Activated naive CD8-positive, alpha-beta T cell (primary cell): Measurements from ENCODE around the gene SHC1.

ENCODE experiments used
- H3K27ac Mint-ChIP-seq: one replicate; pipeline ENCODE4 v1.8.0; 2021; ENCODE audit warnings: mixed read lengths
- H3K27me3 Mint-ChIP-seq: one replicate; pipeline ENCODE4 v1.8.0; 2021; ENCODE audit warnings: mixed read lengths
- H3K36me3 Mint-ChIP-seq: one replicate; pipeline ENCODE4 v1.8.0; 2021; ENCODE audit warnings: mixed read lengths
- H3K4me1 Mint-ChIP-seq: one replicate; pipeline ENCODE4 v1.8.0; 2021; ENCODE audit warnings: low read depth, mixed read lengths
- H3K4me3 Mint-ChIP-seq: one replicate; pipeline ENCODE4 v1.8.0; 2021; ENCODE audit warnings: mild to moderate bottlenecking, mixed read lengths
- H3K9me3 Mint-ChIP-seq: one replicate; pipeline ENCODE4 v1.8.0; 2021; ENCODE audit warnings: low read depth, mixed read lengths

Gene SHC1

DNA sequence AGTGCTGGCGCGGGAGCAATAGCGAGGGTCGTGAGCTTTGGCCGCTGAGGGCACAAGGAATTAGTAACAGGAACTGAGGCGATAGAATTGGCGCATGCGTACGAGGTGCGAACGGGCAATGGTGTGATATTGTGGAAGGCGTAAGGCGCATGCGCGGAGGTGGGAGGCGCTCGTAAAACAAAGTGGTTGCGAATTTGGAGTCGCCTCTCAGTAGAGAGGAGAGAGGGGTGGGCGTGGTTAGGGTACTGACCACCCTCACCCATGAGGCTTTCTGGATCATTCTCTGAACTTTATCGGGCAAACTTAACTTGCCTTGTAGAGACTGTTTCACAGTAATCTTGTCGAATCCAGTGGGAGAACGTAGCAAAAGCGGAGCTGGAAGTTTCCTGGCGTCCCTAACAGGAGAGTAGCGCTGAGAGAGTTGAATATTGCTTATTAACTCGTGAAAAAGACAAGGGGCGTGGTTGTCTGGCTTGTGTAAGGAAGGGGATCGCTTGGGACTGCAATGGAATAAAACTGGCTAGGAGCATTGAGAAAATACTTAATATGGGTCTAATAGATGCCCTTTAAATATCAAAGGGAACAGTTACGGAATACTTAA lies 4.4 kb upstream of the SHC1 start:
- no peak overlapping the region for H3K27ac Mint-ChIP-seq
- no peaks in the 10 kb centered on the region for H3K9me3 Mint-ChIP-seq
- H3K27me3 Mint-ChIP-seq: no peaks in the 10 kb centered on the region
- peaks cover 23% of the 10 kb centered on the region for H3K4me1 Mint-ChIP-seq
- no peak overlapping the region for H3K4me3 Mint-ChIP-seq
- peaks cover 5% of the 10 kb centered on the region for H3K36me3 Mint-ChIP-seq

DNA sequence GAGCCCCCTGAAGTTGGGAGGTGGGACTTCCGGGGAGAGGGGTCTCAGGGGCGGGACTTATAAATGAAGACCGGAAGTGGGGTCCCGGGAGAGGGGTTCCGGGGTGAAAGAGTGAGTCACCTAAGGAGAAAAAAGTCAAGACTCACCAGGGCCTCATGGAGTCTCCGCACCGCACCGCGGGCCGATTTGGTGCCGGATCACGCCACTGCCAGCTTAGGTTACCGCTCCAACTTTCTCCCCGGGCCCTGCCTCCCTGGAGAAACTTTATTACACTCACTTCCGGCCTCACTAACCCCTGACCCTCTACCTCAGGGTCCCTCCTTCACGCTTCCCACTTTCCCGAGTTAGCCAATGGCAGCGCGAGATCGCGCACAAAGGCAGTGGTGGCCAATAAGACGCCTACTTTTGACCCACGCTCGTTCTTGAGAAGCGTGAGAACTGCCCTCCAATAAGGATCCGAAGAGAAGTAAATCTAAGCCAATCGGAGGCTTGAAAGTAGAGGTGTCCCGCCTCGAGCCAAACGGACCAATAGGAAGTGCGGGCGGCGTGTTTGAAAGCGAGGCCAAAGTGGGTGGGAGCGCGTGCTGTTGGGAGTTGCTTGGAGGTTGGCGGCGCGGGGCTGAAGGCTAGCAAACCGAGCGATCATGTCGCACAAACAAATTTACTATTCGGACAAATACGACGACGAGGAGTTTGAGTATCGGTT lies 3.7 kb upstream of the SHC1 start, which contains the start of gene CKS1B:
CKS1B (plus strand) TSS at position 580 of the 706 bp plus-strand sequence; CDS start at position 645, 65 bp downstream.
- H3K9me3 Mint-ChIP-seq: no peaks in the 10 kb centered on the region
- H3K27me3 Mint-ChIP-seq: no peaks in the 10 kb centered on the region
- H3K4me3 Mint-ChIP-seq: no peak within 1 kb of the TSS
- H3K27ac Mint-ChIP-seq: no peak within 1 kb of the TSS
- peaks cover 2% of the 10 kb centered on the region for H3K36me3 Mint-ChIP-seq
- peaks cover 27% of the 10 kb centered on the region for H3K4me1 Mint-ChIP-seq

DNA sequence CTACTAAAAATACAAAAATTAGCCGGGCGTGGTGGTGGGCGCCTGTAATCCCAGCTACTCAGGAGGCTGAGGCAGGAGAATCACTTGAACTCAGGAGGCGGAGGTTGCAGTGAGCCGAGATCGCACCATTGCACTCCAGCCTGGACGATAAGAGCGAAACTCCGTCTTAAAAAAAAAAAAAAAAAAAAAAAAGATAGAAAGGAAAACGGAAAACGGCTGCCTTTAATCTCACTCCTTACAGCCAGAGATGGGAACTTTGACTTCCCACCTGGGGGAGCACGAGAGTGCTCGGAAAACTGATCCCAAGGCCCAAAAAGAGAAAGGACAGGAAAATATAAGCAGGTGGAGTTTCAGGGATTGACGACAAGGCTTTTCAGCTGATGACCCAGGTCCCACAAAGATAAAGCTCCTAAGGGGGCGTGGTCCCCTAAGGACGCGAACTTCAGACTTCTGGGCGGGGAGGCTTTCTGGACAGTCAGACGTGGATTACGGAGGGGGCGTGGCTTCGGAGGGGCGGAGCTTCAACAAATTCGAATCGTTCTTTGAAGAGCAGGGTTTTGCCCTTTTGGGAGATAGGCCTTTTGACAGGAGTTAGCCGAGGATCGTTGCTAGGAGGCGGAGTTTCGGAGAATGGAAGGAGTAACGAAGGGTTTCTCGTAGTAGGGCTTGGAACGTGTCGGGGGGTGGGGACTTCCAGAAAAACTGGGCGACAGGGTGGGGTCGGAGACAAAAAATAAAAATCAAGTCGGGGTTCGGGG lies 3.0 kb upstream of the SHC1 start:
- Mint-ChIP-seq H3K27ac (no peak overlapping the region), H3K4me3 (no peak overlapping the region), H3K9me3 (no peaks in the 10 kb centered on the region), H3K27me3 (no peaks in the 10 kb centered on the region), H3K4me1 (peaks cover 29% of the 10 kb centered on the region), H3K36me3 (peaks cover 2% of the 10 kb centered on the region)

DNA sequence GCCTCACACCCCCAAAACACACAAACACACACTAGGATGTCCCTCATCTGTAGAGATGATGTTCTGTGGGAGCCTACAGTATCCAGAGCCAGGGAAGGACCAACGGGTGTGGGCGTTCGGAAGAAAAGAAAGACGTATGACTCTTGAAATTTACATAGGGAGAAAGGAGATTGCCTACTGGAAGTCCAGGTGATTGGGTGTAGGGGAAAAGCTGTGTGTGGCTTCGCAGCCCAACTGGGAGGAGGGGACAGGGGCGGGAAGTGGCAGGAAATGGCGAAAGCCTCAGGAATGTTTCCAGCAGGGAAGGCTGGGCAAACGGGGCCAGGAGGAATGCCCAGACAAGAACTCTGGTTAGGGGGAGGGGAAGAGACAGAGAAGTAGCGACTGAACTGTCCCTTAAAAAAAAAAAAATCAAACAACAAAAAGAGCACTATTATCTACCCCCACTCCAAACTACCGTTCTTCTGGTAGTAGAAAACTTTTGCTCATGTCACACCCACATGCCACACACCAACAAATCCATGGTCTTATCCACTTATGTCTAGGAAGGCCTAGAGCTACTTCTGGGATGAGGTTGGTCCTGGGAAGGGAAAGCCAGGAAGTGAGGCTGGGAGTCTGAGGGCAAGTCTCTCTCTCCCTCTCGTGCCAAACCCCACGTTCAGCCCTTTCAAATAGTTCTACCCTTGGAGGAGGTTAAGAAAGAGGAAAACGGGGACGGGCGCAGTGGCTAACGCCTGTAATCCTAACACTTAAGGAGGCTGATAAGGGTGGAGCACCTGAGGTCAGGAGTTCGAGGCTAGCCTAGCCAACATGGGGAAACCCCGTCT lies 2.2 kb upstream of the SHC1 start:
- Mint-ChIP-seq H3K27ac (peak overlapping the region; percentile 83), H3K36me3 (peaks cover 2% of the 10 kb centered on the region), H3K9me3 (no peaks in the 10 kb centered on the region), H3K4me1 (peaks cover 29% of the 10 kb centered on the region), H3K4me3 (no peak overlapping the region), H3K27me3 (no peaks in the 10 kb centered on the region)

DNA sequence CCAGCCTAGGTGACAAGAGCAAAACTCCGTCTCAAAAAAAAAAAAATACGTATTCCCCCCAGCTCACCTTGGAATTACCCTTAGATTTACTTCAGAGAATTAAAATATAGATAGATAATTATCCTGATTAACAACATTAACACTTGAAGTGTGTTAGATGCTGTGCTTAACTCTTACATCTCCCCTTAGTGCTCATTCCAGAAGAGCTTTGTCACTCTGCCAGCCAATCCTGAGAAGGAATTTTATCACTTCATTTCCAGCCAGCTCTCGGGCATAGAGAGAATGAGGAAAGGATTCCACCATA lies 1.6 kb upstream of the SHC1 start:
- Mint-ChIP-seq H3K4me1 (peaks cover 29% of the 10 kb centered on the region), H3K27me3 (no peaks in the 10 kb centered on the region), H3K27ac (peak overlapping the region; percentile 83), H3K36me3 (peaks cover 2% of the 10 kb centered on the region), H3K4me3 (no peak overlapping the region), H3K9me3 (no peaks in the 10 kb centered on the region)

DNA sequence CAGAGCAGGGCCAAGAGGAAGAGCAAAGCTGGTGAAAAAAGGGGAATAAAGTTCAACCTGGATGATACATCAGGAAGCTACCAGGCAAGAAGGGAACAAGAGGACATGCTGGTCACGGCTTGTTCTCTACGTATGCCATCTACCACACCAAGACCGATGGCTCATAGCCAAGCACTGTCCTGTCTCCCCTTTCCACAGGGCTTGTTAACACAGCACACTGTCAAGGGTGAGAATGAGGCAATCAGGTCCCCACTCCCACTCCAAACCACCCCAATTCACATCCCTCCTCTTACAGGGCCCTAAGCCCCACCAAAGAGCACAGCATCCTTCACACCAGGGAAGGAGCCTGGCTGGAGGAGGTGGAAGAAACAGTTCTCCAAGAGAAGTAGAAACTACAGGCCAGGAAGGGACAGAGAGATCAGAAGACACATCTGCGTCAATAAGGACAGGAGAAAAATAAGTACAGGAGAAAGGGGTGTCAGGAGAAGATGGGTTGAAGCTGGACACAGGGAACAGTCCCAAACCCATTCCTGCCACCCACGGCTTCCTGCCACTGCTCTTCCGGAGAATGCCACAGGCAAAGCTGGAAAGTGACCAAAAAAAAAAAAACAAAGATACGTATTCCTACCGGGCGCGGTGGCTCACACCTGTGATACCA lies 923 bp upstream of the SHC1 start:
- peaks cover 2% of the 10 kb centered on the region for H3K36me3 Mint-ChIP-seq
- no peaks in the 10 kb centered on the region for H3K9me3 Mint-ChIP-seq

DNA sequence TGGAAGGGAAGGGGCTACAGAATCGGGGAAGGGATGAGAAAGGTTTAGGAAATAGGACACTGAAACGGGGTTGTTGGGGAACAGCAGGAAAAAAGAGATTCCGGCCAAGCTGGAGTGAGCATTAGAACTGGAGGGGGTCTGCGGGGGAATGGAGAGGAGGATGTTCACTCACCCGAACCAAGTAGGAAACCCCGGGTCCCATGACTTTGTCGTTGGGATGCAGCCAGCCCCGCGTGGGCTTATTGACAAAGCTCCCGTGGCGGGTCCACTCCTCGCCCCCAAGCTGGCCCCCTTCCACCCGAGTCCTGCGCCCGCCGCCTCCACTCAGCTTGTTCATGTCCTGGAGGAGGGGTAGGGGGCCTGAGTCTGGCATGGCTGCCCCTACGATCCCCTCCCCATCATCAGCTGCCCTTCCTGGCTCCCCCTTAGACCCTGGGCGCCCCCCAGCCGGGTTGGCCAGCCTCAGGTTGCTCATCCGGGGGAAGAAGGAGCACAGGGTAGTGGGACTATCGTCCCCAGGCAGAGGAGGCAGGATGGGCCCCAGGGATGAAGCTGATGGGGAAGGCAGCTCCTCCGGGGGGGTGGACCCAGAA lies 591 bp downstream of the SHC1 start:
- Mint-ChIP-seq H3K4me1 (peaks cover 29% of the 10 kb centered on the region), H3K27me3 (no peaks in the 10 kb centered on the region), H3K9me3 (no peaks in the 10 kb centered on the region), H3K36me3 (peaks cover 2% of the 10 kb centered on the region), H3K27ac (peak overlapping the region; percentile 54), H3K4me3 (no peak overlapping the region)

More for the DNA sequence above, 923 bp upstream of the SHC1 start:
- Mint-ChIP-seq H3K27me3 (no peaks in the 10 kb centered on the region), H3K4me1 (peaks cover 29% of the 10 kb centered on the region), H3K27ac (peak overlapping the region; percentile 52), H3K4me3 (peak overlapping the region; percentile 4)

DNA sequence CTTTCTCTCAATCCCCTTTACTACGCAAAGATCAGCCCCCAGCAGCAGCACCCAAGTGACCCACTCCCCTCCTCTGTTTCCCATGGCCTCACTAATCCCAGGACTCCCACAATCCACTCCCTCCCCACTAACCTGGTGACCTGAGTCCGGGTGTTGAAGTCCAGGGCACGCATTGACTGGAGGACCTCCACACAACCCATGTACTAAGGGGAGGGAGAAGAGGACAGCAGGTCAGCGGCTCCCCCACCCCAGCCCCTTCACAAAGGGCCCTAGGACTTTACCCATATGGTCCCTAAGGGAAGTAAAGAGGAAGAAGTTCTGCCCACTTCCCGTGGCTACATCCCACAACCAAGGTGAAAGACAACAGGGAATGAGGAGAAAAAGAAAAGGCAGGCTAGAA lies 1.3 kb downstream of the SHC1 start:
- peak overlapping the region; percentile 54 for H3K27ac Mint-ChIP-seq
- H3K9me3 Mint-ChIP-seq: no peaks in the 10 kb centered on the region
- no peaks in the 10 kb centered on the region for H3K27me3 Mint-ChIP-seq
- peaks cover 32% of the 10 kb centered on the region for H3K4me1 Mint-ChIP-seq
- peaks cover 2% of the 10 kb centered on the region for H3K36me3 Mint-ChIP-seq
- no peak overlapping the region for H3K4me3 Mint-ChIP-seq

DNA sequence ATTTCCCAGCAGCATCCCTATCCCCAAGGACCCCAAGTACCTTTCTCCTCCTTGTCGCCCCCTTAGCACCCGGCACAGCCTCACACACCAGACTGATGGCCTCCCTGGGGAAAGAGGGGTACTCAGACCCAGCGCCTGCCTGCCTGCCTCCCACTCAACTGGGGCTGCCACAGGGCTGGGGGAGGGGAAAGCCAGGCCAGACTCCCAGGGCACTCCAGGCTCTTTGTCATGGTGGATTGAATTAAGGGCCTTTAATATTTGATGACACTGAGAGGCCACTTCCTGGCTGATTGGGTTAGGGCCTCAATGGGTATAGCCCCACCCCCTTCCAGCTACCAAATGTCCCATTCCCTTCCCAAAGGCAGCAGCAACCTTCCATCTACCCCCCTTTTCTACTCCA lies 1.8 kb downstream of the SHC1 start:
- Mint-ChIP-seq H3K4me3 (no peak overlapping the region), H3K27ac (peak overlapping the region; percentile 54), H3K27me3 (no peaks in the 10 kb centered on the region), H3K36me3 (peaks cover 2% of the 10 kb centered on the region), H3K4me1 (peaks cover 34% of the 10 kb centered on the region), H3K9me3 (no peaks in the 10 kb centered on the region)

DNA sequence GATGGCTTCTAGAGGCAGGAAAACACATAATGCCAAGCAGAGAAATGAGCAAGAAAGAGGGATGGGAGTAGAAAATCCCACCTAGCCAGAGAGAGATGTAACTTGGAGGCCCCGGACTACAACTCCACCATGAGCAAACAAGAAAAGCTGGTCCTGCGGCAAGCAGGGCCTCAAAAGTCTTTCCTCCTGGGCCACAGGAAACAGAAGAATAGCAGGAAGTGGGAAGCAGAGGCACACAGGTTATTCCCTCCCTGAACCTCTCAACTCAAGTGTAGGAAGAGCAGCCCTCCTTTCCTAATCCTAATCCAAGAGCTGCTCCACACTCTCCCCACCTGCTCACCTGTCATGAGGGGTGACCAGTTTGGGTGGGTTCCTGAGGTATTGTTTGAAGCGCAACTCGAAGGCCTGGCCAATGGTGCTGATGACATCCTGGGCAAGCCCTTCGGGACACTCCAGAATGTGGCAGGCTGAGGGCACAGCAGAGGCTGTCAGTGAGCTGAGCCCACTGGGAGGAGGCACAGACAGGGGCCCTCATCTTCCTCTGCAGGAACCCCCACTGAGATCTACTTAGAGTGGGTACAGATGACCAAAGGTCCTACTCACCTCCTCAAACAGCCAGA lies 3.1 kb downstream of the SHC1 start:
- Mint-ChIP-seq H3K4me3 (no peak overlapping the region), H3K27ac (no peak overlapping the region), H3K36me3 (peaks cover 2% of the 10 kb centered on the region), H3K9me3 (no peaks in the 10 kb centered on the region), H3K4me1 (peaks cover 36% of the 10 kb centered on the region), H3K27me3 (no peaks in the 10 kb centered on the region)

DNA sequence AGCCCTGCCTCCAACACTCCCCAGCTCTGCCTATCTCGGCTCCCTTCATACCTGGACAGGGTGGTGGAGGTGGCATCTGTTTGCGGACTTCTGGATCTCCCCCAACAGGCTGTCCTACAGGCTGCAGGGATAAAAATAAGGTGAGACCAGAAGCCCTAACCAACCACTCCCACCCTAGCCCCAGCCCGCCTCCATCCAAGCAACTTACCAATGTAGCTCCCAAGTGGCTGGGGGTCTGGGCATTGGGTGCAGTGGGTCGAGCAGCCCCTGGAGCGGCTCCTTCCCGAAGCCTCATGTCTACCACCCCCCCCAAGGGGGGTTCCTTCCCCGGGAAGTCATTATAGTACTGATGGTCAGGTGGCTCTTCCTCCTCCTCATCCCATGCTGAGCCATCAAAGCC lies 4.4 kb downstream of the SHC1 start:
- Mint-ChIP-seq H3K27me3 (no peaks in the 10 kb centered on the region), H3K36me3 (no peaks in the 10 kb centered on the region)

DNA sequence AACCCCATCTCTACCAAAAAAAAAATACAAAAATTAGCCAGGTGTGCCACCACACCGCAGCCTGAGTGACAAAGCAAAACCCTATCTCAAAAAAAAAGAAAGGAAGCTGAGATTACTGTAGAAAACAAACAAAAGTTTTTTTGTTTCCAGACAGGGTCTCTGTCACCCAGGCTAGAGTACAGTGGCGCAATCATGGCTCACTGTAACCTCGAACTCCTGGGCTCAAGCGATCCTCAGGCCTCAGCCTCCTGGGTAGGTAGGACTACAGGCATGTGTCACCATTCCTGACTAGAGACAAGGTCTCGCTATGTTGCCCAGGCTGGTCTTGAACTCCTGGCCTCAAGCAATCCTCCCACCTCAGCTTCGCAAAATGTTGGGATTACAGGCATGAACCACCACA lies 6.2 kb downstream of the SHC1 start:
- H3K36me3 Mint-ChIP-seq: no peaks in the 10 kb centered on the region
- H3K4me1 Mint-ChIP-seq: peaks cover 28% of the 10 kb centered on the region
- H3K27ac Mint-ChIP-seq: no peak overlapping the region
- no peaks in the 10 kb centered on the region for H3K27me3 Mint-ChIP-seq
- no peaks in the 10 kb centered on the region for H3K9me3 Mint-ChIP-seq
- no peak overlapping the region for H3K4me3 Mint-ChIP-seq

More for the DNA sequence above, 4.4 kb downstream of the SHC1 start:
- Mint-ChIP-seq H3K4me3 (no peak overlapping the region), H3K9me3 (no peaks in the 10 kb centered on the region), H3K27ac (no peak overlapping the region), H3K4me1 (peaks cover 29% of the 10 kb centered on the region)

DNA sequence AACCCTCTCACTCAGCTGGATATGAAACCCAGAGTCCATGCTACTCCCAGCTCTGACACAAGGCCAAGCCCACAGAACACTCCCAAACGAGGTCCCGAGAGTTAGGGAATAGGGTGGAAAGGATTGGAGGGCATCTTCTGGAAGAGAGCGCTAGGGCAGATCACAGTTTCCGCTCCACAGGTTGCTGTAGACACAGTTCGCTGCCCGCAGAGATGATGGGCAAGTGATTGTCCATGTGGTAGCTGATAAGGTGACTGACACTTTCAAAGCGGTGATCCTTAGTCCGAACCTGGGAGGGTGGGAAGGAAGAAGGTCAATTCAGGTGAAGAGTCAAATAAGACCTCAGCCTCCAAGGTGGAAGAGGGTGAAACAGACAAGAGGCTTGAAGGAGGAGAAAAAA lies 6.9 kb downstream of the SHC1 start:
- Mint-ChIP-seq H3K27me3 (no peaks in the 10 kb centered on the region), H3K9me3 (no peaks in the 10 kb centered on the region), H3K36me3 (no peaks in the 10 kb centered on the region), H3K4me1 (peaks cover 25% of the 10 kb centered on the region), H3K27ac (peak overlapping the region; percentile 61), H3K4me3 (peak overlapping the region; percentile 21)
